HG02642 (cell line): ENCODE results near the gene NPFFR1.
A peak's percentile ranks its signal among the peaks of the same experiment; 100 is the strongest.
"Not testable (repeated sequence)": the region's sequence is repeated elsewhere in the genome, so short reads cannot be mapped to it uniquely, and the experiment has no call there.

Source experiments
- ATAC-seq: cut with Tn5 transposase; IDR thresholded peaks from one replicate; pipeline ENCODE4 v1.9.1; 2021; ENCODE audit warnings: mild to moderate bottlenecking; ENCODE audit not compliant: unreplicated experiment, poor library complexity

The NPFFR1 gene

DNA sequence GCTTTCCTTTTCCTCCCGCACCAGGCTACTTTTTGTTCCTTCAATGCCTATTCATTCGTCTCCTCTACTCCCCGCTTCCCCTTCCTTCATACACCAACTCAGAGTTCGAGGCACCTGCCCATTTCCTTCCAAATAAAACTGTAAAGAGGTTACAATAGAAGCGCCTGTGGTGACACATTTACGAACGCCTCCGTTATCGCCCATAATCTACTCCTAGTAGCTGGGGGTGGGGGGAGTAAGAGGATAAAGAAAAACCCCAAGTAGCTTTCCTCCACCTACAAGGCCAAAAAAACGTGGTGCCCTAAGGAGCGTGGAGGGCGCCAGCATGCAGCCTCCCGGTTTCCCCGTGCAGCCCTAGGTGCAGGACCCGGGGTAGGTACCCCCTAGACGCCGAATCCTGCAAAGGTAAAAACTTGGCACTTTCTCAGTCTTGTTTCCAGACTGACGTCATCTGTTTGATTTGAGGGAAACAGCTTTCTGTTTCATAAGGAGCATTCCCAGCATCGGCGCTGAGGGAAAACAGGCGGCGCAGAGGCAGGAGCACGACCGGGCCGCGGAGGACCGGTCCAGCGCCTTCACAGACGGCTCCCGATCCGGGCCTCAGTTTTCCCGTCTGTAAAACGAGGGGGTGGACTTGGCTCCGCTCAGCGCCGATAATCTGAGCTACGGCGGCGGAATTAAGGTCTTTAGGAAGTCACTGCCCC, 51.5 kb downstream of the NPFFR1 start:
- no peak for ATAC-seq

DNA sequence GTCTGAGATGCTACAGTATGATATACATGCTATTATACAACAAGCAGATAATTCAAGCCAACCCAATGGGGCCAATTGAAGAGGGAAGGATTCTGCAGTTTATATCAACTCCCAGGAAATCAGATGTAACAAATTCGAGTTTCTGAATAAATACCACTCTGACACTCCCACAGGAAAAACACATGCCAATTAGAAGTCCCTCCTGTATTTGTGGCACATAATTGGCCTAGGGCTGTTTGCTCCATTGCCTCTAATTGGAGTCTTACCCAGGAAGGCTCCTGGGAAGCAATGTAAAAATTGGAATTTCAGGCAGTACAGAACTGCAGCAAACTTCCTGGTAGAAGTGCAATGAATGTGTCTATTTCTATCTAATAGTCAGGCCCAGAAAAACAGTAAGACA, 55.3 kb downstream of the NPFFR1 start:
- ATAC-seq = no peak

DNA sequence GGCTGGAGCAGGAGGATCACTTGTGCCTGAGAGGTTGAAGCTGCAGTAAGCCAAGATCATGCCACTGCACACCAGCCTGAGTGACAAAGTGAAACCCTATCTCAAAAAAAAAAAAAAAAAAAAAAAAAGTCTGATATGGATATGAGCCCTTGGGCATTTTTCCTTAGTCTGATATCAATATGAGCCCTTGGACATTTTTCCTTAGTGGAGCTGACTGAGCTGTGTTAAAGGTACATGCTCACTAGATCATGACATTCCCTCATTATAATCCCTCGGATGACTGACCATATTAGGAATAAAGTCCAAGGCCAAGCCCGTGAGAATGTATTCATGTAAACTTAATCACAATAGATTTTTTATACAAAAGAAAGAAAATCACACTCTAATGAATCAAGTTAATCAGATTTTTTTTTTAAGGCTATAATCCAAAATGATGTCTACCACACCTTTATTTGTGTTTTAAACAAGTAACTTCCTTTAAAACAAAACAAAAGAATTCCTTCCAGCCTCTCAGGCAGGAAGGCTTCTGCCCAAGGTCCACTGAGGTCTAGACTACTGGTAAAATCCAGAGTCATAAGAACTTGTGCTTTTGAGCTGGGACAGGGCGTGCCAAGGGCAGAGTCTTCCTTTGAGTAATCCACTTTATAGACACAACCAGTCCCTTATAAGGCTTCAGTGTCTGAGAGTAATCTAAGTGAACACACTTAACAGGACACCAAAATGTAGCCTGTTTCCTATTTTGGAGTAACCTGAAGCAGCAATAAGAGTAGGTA, 56.1 kb downstream of the NPFFR1 start:
- ATAC-seq = no peak

DNA sequence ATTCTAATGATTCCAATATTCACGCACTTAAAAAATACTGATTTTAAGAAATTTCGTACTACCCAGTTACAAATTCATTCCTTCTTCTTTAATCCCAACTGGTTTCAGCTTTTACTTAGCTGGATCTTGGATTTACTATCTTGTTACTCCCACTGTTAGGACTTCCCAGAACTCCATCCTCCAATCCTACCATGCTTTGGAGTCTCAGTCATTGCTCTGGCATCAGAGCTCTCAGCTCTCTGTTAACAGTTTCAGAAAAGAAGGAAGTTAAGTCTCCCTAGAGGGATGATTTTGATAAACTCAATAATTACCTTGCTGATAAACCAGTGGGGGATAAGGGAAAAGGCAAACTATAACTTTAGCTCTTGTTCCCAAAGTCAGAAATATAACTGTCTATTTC, 60.1 kb downstream of the NPFFR1 start:
- no peak for ATAC-seq

DNA sequence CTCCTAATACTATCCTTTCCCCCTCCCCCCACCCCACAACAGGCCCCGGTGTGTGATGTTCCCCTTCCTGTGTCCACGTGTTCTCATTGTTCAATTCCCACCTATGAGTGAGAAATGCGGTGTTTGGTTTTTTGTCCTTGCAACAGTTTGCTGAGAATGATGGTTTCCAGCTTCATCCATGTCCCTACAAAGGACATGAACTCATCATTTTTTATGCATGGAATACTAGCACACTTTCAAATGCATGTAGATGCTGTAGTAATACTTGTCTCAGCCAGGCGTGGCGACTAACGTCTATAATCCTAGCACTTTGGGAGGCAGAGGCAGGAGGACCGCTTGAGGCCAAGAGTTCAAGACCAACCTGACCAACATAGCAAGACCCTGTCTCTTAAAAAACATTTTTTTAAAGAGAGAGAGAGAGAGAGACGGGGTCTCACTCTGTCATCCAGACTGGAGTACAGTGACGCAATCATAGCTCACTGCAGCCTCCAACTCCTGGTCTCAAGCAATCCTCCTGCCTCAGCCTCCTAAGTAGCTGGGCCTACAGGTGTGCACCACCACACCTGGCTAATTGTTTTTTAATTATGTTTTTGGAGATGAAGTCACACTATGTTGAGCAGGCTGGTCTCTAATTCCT, 60.9 kb downstream of the NPFFR1 start:
- ATAC-seq = not testable (repeated sequence)

DNA sequence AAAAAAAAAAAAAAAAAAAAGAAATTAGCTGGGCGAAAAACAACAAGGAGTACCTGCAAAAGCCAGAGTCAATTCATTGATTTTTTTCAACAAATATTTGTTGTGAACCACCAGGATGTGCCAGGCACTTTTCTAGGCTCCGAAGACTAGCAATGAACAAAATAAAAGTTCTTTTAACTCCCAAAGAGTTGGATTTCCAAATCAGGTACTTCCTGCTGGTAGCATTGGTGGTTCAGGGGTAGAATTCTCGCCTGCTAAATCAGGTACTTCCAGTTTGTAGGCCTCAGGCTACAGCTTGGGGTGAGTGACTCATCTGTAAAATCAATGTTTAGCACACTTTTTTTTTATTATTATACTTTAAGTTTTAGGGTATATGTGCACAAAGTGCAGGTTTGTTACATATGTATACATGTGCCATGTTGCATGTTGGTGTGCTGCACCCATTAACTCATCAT, 61.4 kb downstream of the NPFFR1 start:
- no peak for ATAC-seq

DNA sequence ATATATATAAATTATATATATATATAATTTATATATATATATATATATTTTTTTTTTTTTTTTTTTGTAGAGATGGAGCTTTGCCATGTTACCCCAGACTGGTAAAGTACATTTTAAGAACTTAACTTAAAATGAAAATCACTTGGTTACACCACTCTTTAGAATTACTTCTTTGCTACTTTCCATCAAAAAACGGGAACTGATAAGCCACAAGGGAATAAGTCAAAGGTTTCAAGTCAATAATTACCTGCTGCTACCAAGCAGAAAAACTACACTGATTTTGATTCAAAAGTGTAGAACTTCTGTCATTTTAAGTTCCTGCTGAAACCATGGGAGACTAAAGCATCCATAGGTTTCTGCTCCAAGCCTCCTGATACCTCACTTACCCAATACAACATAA, 62.8 kb downstream of the NPFFR1 start:
- peak; percentile 19 for ATAC-seq

DNA sequence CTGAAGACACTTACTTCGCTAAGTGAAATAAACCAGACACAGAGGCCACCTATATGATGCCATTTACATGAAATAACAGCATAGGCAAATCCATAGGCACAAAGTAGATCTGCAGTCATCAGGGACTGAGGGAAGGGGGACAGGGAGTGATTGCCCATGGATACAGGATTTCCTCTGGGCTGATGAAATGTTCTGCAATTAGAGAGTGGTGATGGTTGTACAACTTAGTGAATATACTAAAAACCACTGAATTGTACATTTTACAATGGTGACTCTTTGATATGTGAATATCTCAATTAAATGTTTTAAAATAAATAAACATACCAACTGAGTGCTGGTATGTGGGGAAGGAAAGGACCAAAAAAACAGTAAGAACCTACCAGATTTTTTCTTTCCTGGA, 70.9 kb downstream of the NPFFR1 start:
- no peak for ATAC-seq

DNA sequence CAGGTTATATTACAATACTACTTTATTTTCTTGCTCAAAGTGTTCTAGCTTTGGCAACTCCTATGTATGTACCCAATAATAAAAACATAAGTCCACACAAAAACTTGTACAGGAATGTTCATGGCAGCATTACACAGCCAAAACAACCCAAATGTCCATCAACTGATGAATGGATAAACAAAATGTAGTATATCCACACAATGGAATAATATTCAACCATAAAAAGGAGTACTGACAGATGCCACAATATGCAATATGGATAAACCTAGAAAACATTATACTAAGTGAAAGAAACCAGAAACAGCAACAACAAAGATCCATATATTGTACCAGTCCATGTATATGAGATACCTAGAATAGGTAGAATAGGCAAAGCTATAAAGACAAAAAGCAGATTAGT, 71.5 kb downstream of the NPFFR1 start:
- no peak for ATAC-seq

DNA sequence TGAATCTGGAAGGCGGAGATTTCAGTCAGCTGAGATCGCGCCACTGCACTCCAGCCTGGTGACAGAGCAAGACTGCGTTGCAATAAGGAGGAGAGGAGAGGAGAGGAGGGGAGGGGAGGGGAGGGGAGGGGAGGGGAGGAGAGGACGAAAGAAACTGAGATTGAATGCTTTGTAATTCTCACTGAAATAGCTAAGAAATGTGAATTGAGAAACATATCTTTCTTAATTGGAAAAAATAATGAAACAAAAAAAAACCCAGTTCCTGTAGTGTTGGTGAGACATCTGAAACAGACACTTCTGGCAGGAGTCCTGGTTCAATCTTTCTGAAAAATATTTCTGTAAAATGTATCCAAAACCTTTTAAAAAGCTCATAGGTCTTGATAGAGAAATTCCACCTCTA, 77.0 kb downstream of the NPFFR1 start:
- no peak for ATAC-seq

DNA sequence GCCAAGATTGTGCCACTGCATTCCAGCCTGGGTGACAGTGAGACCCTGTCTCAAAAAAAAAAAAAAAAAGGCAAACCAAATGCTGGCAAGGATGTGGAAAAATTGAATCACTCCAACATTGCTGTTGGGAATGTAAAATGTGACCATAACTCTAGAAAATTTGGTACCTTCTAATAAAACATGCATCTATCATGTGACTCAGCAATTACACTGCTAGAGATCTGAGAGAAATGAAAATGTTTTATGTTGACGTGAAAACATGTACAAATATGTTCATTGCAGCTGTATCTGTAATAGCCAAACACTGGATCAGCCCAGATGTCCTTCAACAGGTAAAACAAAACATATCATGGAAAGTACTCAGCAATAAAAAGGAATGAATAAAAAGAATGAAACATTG, 82.7 kb downstream of the NPFFR1 start:
- ATAC-seq = no peak

DNA sequence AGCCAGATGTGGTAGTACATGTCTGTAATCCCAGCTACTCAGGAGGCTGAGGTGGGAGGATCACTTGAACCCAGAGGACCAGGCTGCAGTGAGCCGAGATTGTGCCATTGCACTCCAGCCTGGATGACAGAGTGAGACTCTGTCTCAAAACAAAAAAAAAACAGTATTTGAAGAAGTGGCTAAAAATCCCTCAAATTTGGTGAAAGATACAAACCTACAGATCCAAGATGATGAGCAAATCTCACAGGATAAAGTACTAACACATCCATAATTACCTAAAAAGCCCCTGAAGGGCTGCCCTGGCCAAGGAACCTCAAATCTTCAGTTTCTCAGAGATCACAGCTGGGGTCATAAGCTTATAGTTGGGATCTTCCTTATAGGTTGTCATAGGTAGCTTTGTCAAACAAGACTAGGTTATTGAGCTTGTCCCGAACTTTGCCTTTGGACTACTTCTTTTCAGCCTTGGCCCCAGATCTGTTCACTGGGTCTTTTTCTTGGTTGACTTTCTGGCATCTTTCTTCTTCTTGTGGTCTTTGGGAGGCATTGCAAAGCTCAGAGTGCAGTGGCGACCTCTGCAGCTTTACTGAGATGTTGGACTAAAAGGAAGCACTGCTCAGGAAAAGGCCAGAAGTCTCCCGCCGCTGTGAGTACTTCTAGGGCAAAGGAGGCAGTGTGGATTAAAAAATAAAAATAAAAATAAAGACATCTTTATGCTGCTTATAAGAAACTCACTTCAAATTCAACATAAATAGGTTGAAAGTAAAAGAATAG, 84.9 kb downstream of the NPFFR1 start:
- ATAC-seq = no peak
